ENCODE results near the gene CSH2.
A peak's percentile ranks its signal among the peaks of the same experiment; 100 is the strongest.

The CSH2 gene

GRCh38 chr17:63827801-63828221 is 45.7 kb downstream of the CSH2 start:
- Histone ChIP-seq H3K27me3 (ENCODE audit: control insufficient read depth, low read length) (no peaks in the 10 kb centered on the region), H4K20me1 (ENCODE audit: control insufficient read depth, insufficient read depth, low read depth, low read length) (peaks cover 7% of the 10 kb centered on the region; the same call in 1 of the 2 replicates), H3K9me3 (ENCODE audit: control insufficient read depth, insufficient read depth, low read length) (no peaks in the 10 kb centered on the region), H3K9me2 (replicated peaks; ENCODE audit: control insufficient read depth, low read length) (no peaks in the 10 kb centered on the region), H3K27ac (ENCODE audit: low read depth, low read length) (peak overlapping the region; percentile 72), H3K4me2 (ENCODE audit: low read length) (peak overlapping the region; percentile 97), H3F3A (ENCODE audit: control insufficient read depth, insufficient read depth) (peaks cover 5% of the 10 kb centered on the region; the same call in 1 of the 2 replicates), H3K4me3 (ENCODE audit: low read length) (peak overlapping the region; percentile 85), H3K79me2 (ENCODE audit: control insufficient read depth, low read length) (peaks cover 60% of the 10 kb centered on the region), H3K4me1 (ENCODE audit: control insufficient read depth, low read length) (peaks cover 31% of the 10 kb centered on the region), H3K36me3 (ENCODE audit: control insufficient read depth, low read length) (peaks cover 85% of the 10 kb centered on the region)
- TF ChIP-seq EZH2phosphoT487 (IDR thresholded peaks at IDR 0.05; ENCODE audit: borderline replicate concordance, low read length) = no peak
- no peak for TF ChIP-seq CTCF (IDR thresholded peaks at IDR 0.05; ENCODE audit: low read depth, low read length, poor library complexity, severe bottlenecking)

GRCh38 chr17:63827002-63827800 is 46.3 kb downstream of the CSH2 start, which contains the start of the genes FTSJ3 and PSMC5:
Gene FTSJ3 (minus strand): TSS chr17:63827663. CDS start chr17:63826902, 761 bp downstream.
Gene PSMC5 (plus strand): TSS chr17:63827431. CDS start chr17:63827491, 60 bp downstream.
- peaks cover 7% of the 10 kb centered on the region; the same call in 1 of the 2 replicates for H4K20me1 ChIP-seq (ENCODE audit: control insufficient read depth, insufficient read depth, low read depth, low read length)
- H3K27me3 ChIP-seq (ENCODE audit: control insufficient read depth, low read length) = no peaks in the 10 kb centered on the region
- peak within 1 kb of the TSS; percentile 72 for H3K27ac ChIP-seq (ENCODE audit: low read depth, low read length)
- H3K4me3 ChIP-seq (ENCODE audit: low read length) = peak within 1 kb of the TSS; percentile 85
- peaks cover 60% of the 10 kb centered on the region for H3K79me2 ChIP-seq (ENCODE audit: control insufficient read depth, low read length)
- H3F3A ChIP-seq (ENCODE audit: control insufficient read depth, insufficient read depth) = peaks cover 7% of the 10 kb centered on the region; the same call in 1 of the 2 replicates
- no peaks in the 10 kb centered on the region for H3K9me2 ChIP-seq (replicated peaks; ENCODE audit: control insufficient read depth, low read length)
- H3K4me2 ChIP-seq (ENCODE audit: low read length) = peak within 1 kb of the TSS; percentile 97
- no peak for TF ChIP-seq EZH2phosphoT487 (IDR thresholded peaks at IDR 0.05; ENCODE audit: borderline replicate concordance, low read length)
- TF ChIP-seq CTCF (IDR thresholded peaks at IDR 0.05; ENCODE audit: low read depth, low read length, poor library complexity, severe bottlenecking) = peak; percentile 77
- no peaks in the 10 kb centered on the region for H3K9me3 ChIP-seq (ENCODE audit: control insufficient read depth, insufficient read depth, low read length)
- peaks cover 85% of the 10 kb centered on the region for H3K36me3 ChIP-seq (ENCODE audit: control insufficient read depth, low read length)
- H3K4me1 ChIP-seq (ENCODE audit: control insufficient read depth, low read length) = peaks cover 31% of the 10 kb centered on the region

GRCh38 chr17:63826468-63827001 is 46.9 kb downstream of the CSH2 start:
- peaks cover 9% of the 10 kb centered on the region; the same call in 1 of the 2 replicates for H4K20me1 ChIP-seq (ENCODE audit: control insufficient read depth, insufficient read depth, low read depth, low read length)
- H3K4me1 ChIP-seq (ENCODE audit: control insufficient read depth, low read length) = peaks cover 38% of the 10 kb centered on the region
- no peaks in the 10 kb centered on the region for H3K9me3 ChIP-seq (ENCODE audit: control insufficient read depth, insufficient read depth, low read length)
- H3K27ac ChIP-seq (ENCODE audit: low read depth, low read length) = peak overlapping the region; percentile 72
- H3K4me2 ChIP-seq (ENCODE audit: low read length) = peak overlapping the region; percentile 97
- no peaks in the 10 kb centered on the region for H3K9me2 ChIP-seq (replicated peaks; ENCODE audit: control insufficient read depth, low read length)
- no peaks in the 10 kb centered on the region for H3K27me3 ChIP-seq (ENCODE audit: control insufficient read depth, low read length)
- H3F3A ChIP-seq (ENCODE audit: control insufficient read depth, insufficient read depth) = peaks cover 13% of the 10 kb centered on the region; the same call in 1 of the 2 replicates
- peaks cover 85% of the 10 kb centered on the region for H3K36me3 ChIP-seq (ENCODE audit: control insufficient read depth, low read length)
- peaks cover 67% of the 10 kb centered on the region for H3K79me2 ChIP-seq (ENCODE audit: control insufficient read depth, low read length)
- peak overlapping the region; percentile 85 for H3K4me3 ChIP-seq (ENCODE audit: low read length)
- TF ChIP-seq EZH2phosphoT487 (IDR thresholded peaks at IDR 0.05; ENCODE audit: borderline replicate concordance, low read length) (no peak), CTCF (IDR thresholded peaks at IDR 0.05; ENCODE audit: low read depth, low read length, poor library complexity, severe bottlenecking) (no peak)
